Middle frontal gyrus (tissue), 1 donor: ENCODE results near the gene NKX2-2.
A peak's percentile ranks its signal among the peaks of the same experiment; 100 is the strongest.

Experiments
- DNase-seq: peaks from one replicate; pipeline ENCODE4 v3.0.0-alpha.2; 2015; ENCODE audit warnings: low spot score; ENCODE audit errors: extremely low spot score

NKX2-2 gene

DNA sequence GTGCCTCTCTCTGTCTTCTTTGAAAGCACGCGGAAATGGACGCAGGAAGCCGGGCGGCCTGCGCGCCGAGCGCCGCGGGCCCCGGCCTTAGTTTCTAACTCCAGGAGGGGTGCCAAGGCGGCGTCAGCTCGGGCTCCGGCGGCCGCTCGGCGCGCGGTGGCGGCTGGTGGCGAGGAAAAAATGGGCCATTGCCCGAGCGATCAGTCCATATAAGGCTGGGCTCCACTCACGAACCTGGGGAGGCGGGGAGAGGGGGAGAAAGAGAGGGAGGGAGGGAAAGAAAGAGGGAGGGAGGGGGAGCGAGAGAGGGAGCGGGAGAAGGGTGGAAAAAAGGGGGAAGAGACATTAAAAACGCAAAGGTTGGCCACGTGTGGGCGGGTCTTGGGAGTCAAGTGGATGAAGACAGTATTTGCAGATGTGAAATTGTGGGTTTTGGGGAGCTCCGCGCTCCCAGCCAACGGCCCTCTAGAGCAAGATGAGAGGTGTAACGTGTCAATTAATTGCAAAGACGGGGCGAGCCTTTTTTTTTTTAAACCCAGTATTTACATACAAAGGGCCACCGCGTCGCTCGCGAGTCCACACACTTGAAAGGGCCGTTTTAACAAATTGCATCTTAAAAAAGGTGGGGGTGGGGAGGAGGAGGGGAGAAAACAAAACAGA lies at the start of gene NKX2-2:
NKX2-2 (minus strand) TSS at position 184 of the 660 bp plus-strand sequence. CDS start 395 bp downstream, outside the sequence.
- DNase-seq, result peak; percentile 57

DNA sequence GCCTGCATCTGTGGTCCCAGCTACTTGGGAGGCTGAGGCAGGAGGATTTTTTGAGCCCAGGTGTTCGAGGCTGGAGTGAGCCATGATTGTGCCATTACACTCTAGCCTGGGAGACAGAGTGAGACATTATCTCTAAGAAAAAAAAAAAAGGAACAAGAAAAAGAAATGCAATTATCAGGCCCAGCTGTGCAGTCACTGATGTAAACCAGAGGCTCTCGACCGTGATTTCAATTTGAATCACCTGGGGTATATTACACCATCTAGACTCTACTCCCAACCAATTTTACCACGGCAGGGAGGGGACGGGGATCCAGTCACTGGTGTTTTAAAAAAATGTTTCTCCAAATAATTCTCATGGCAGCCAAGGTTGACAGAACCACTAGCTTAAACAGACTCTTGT lies 48.8 kb upstream of the NKX2-2 start:
- no peak for DNase-seq

DNA sequence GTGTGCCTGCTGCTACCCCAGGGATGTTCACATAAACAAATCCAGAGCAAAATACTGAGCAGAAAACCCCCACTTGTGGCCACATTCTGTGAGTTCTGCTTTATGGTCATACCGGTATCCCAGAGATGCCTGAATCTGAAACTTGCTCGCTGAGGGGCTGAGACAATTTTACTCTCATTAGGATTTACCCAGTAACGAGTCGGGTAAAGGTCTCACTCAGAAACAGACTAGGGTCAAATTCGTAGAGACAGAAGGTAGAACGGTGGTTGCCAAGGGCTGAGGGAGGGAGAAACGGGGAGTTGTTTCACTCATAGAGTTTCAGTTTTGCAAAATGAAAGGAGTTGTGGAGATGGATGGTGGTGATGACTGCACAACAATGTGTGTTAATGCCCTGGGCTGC lies 45.4 kb upstream of the NKX2-2 start:
- DNase-seq, result no peak

DNA sequence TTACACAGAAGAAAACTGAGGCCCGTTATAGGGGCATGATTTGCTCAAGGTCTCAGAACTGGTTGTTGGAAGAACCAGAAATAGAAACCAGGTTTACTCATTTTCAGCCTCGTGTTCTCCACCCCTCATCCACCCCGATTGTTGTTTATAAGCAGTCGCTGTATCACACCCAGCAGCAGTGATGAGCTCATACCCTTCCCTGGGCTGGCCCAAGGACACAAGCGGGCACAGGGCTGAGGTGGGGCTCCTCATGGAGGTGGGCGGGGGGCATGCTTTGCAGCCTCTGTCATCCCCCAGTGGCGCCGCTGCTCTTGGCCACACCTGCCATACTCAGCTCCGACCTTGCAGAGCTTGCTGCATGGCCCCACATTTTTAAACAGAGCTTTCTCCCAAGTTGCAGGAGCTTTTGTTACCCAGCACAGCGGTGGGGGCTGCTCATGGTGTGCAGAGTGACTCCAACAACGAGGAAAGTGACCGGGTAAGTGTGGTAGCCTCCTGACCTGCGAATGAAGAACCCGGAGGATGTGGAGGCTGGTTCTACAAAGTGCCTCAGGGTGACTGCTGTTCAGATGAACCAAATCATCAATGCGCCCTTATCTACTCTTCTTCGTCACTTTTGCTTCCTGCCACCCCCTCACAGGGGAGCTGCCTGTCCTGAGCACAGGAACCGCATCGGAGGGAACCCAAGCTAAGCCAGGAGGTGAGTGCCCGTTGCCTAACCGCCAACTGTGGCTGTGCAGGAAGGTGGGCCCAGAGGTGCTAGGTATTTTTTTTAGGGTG lies 43.6 kb upstream of the NKX2-2 start:
- DNase-seq, result no peak

DNA sequence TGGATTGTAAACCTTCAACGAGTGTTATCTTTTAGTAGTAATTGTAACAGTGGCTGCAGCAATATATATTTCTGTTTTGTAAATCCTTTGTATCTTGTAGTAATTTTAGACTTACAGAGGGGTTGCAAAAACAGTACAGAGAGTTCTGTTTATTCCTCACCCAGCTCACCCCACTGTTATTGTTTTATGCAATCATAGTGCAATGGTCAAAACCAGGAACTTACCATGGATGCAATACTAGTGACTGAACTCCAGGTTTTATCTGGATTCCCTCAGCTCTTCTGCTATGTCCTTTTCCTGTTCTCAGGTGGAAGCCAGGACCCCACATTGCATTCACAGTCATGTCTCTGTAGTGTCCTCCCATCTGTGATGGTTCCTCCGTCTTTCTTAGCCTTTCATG lies 42.5 kb upstream of the NKX2-2 start:
- no peak for DNase-seq

DNA sequence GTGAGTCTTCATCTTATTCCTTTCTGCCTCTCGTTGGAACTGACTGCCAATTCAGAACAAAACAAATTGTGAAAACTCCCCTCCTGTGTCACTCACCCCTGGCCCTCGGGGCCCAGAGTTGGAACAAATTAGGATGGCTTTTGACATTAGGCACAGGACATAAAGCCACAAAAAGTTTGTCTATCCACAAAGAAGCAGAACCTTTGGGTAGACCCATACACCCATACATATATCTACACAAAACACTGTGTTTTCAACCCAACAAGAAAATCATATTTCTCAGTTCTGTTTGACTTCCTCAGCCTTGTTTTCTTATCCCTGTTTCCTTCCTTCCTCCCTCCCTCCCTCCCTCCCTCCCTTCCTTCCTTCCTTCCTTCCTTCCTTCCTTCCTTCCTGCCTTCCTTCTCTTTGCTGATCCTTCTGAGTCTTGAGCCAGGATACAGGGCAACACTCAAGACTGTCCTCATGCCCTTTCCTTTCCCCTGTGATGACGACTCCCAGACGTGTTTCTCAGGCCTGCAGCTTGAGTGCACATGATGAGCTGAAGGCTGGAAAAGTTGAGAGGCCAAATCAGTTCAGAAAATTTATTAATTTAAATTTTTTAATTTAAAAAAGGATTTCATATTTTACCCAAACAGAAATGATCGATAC lies 41.7 kb upstream of the NKX2-2 start:
- DNase-seq, result no peak

DNA sequence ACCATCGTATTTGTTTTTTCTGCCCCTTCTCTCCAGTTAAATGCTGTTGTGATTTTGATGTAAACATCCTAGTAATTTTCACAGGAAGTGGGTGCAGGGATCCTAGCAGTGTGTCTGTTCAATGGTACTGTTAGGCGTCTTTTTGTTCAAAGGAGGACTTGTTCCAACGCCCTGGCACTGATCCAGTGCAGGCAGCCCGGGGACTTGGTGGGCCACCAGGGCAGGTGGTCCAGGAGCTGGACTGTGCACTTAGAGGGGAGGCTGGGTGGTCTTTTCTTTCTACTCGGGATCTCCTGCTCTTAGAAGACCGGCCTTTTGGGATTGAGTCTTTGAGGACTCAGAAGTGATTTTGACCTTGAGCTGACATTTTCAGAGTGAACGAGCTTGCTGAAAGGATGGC lies 41.1 kb upstream of the NKX2-2 start:
- DNase-seq, result no peak

DNA sequence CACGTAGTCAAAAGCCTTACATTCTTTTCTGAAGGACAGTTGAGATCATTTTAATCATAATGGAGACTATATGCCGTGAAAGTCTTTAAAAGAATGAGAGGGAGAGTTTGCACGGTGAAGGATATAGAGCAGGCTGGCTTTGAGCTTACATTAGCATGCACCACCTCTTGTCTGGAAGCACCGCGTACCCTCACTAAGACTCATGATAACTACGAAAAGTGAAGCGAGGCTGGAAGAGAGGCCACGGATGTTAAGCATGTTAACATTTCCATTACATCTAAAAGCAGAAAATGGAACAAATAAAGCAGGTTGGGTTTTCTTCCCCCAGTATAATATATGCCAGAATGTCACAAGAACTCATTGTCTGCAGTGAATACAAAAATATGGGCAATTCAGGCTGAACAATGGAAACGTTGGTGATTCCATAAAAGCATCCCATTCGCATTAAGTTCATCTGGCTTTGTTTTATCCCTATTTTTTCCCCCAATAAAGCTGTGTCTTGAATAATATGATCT lies 40.6 kb upstream of the NKX2-2 start:
- no peak for DNase-seq

DNA sequence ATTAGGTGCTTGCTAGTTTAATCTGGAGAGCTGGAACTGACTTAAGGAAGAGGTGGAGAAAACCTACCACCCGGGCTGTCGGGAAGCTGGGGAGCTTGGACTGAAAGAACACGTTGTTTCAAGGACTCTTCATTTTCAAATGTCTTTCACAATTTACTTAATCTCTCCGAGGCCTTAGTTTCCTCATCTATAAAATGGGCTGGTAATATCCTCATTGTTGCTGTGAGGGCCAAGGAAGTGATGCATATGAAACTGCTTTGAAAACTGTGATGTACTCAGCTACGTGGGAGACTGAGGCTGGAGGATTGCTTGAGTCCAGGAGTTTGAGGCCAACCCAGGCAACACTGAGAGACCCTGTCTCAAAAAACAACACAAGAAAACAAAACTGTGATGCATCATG lies 36.7 kb upstream of the NKX2-2 start:
- DNase-seq, result no peak

DNA sequence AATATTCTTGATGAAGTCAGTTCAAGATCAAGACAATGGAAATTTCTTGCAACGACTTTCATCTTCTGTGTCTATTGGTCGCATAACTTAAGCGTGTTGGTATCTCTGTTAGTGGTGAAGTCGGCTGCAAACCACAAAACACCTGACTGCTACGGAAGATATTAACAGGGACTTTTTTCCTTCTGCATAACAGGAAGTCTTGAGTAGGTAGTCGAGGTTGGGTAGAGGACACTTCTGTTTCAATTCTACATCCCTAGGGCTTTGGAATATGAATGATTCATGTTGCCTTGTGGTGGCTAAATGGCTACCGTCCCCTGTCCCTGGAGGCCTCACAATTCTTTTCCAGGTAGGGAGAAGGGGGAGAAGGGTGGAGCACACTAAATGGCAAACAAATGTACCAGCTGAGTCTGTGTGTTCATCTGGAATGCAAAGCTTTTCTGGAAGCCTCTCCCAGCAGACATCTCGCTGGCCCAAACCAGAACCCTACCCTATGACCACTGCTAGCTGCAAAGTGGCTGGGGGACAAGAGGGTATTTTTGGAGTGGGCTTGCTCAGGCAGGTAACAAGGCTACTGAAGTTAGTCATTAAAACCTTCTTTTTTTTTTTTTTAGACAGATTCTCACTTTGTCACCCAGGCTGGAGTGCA lies 34.6 kb upstream of the NKX2-2 start:
- DNase-seq, result no peak

DNA sequence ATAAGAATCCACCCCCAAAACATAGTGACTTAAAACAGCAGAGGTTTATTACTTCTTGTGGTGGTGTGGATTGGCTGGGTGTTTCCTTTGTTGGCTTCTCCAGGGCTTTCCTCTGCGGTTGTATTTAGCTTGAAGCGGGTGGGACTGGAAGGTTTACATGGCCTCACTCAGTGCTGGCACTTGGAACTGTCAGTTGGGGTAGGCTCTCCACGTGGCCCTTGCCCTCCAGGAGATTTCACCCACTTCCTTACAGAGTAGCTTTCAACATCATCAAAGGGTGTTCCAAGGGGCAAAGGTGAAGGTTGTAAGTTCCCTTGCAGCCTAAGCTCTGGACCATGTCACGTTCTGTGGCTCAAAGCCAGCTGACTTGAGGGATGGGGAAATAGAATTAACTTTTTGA lies 32.5 kb upstream of the NKX2-2 start:
- DNase-seq, result no peak

DNA sequence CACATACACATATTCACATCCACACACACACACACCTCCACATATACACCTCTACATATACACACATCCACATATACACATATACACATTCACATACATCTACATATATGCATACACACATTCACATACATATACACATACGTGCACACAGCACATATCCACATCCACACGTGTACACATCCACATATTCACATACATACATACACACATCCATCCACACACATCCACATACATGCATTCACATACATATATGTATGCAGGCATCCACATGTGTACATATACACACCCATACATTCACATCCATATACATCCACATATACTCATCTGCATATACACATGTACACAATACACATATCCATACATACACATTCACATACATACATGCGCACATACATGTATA lies 25.6 kb upstream of the NKX2-2 start:
- no peak for DNase-seq

DNA sequence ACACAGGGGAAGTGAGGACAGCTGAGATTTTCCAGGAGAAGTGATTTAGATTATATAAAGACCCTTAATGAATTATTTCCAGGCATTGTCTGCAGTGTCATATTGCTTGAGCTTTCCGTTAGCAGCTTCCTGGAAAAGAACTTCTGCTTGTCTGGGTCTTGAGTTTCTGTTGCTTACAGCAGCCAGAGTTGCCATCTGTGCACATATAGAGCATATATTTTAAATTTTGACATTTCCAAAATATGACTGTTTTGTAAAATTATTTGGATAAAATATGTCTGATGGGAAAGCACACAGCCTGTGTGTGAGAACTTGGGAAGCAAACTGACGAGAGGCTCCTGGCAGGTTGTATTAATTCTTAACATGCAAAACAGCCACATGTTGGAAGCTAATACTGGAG lies 21.0 kb upstream of the NKX2-2 start:
- no peak for DNase-seq

DNA sequence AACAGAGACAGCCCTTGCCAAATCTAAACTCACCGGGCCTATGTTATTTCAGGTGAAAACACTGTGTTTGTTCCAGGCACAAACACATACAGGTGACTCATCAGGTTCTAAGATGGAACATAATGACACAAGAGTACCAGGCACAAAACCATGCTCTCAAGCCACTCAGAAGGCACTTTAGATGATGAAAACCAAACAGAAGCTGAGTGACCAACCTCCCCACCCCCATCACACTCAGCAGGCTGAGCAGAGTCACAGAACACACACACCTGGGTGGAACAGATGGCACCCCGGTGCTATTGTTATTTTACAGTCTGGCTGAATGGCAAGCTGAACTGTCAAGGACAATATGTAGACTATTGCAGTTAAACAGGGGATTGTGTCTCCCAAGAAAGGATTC lies 20.6 kb upstream of the NKX2-2 start:
- DNase-seq, result no peak

DNA sequence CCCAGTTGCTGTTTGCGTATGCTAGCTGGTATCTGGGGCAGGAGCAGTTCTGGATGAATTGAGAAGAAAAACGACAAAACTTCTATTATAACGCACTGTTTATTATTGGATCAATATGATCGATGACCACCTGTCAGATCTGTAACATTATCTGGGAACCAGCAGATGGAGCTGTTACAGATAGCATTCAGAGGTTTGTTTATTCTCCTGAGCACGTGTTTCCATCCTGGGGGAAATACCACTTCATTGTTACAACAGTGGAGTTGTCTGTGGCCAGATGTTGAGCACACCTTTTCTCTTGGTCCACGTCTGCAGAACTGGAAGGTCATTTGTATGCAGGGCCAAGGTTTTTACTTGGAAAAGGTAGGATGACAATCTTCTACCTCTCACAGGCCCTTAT lies 16.0 kb upstream of the NKX2-2 start:
- DNase-seq, result no peak

DNA sequence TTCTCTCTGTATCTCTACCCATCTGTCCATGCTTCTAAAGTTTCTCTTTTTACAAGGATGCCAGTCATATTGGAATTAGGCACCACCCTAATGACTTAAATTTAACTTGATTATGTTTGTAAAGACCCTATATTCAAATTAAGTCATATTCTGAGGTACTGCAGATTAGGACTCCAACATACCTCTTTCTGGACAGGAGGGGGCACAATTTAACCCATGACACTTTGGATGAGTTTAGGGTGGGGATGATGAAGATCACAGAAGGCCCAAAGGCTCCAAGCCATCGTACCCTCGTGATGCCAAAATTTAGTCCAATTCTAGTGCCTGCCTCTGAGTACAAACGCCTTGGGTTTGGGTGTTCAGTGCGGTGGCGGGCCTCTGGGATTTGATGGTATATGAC lies 15.0 kb upstream of the NKX2-2 start:
- no peak for DNase-seq

DNA sequence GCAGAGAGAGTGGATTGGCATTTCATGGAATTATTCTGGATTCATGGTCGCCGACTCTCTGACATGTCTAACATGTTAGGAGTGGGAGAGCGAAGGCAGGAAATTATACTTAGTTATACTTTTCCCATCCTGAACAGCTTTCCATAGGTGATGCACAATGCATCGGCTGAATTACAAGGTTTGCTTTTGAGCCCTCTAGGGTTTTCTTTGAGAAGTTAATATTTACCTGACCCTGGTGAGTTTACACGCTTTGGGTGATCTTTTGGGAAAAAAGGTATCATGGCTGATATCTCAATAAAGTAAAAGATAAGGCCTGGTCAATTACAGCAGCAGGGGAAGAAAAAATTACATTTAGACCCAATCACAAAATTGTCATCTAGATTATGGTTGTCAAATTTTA lies 14.0 kb upstream of the NKX2-2 start:
- no peak for DNase-seq

DNA sequence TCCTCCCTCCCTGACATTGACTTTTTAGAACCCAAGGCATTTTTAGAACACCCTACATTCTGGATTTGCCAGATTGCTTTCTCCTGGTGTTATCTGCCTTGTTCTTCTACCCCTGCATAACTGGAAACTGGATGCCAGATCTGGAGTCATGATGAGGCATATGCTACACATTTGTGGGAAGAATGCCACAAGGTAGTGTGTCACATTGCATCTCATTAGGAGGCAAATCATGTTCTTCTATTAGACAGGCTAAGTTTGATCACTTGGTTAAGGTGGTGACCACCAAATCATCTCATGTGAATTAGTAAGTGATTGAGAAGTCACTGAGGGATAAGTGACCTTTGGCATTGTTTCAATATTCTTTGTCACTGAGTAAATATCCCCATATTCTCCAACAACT lies 12.9 kb upstream of the NKX2-2 start:
- no peak for DNase-seq

DNA sequence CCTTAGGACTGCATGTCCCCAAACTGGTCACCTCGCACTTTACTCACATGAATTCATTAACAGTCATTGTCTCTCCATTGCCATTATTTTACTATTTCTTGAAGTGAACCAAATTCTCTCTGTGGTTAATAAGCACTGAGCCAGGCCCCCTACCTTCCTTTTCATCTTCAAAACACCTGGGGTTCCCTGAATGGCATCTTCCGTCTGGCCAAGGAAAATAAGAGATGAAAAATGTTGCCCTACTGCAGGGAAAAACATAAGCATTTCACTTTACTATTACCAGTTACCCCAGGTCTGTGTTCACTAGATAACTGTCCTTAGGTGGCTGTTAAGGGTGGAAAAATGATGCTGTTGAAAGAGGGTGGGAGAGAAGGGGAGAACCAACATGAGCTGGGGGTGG lies 10.0 kb upstream of the NKX2-2 start:
- no peak for DNase-seq

DNA sequence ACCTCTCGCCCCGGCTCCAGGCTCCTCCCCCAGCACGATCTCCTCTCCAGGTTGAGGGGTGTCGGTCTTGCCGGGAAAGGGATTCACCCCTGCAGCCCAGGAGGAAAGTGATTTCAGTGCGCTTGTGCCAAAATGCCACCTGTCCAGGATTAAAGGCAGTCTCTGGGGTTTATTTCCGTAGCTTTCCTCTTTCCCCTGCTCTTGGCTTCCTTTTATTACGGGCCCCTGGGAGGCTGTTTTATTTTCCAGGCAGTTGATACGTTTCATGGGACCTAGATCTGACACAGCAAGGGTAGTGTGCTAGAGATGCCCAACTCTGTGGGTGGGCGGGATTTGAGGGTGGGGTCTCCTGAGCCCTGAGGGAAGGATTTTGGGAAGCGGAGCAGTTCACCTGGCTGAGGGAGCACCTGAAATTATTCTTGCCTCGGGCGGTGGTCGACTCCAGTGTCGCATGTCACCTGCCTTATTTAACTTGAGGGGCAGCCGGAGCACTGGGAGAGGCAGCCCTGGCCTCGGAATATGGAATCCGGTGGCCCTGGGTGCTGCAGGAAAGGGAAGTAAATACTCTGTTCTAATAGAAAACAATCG lies 9.5 kb upstream of the NKX2-2 start:
- no peak for DNase-seq

DNA sequence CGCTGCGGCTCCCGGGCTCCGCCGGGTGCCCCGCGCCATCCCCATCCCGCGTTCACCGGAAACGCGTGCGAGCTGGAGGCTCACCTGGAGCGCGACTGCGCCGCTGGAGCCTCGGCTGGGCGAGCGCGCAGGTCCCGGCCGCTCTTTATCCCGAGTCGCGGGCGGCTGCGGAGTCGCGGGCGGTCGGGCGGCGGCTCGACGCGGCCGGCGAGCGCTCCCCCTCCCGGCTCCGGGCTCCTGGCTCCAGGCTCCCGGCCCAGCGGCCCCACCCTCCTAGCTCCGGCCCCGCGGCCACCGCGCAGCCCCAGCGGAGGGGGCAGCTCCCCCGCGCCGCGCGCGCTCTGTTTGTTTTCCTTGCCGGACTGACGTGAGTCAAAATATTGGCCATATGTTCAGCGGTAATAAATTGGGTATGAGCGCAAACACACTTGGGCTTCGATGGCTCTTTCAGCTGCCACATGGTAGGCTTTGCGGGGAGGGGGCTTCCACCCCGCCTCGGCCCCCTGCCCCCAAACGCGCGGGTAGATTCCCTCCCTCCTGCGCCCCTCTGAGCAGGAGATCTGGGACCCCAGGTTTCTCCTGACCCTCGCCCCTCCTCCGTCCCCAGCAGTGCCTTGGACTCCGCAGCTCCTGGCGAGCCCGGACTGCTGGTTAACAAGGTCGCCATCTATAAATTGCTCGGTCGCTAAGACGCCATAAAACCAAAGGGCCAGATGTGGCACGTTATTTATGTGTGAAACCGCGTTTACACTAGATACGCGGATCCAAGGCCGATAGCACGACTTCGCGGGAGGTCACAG lies 8.8 kb upstream of the NKX2-2 start:
- no peak for DNase-seq
